ENCODE results near the gene HTRA3.

Gene HTRA3

GRCh38 chr4:8274066-8274652 lies 4.6 kb downstream of the HTRA3 start:
- TF ChIP-seq, protein P1, sequence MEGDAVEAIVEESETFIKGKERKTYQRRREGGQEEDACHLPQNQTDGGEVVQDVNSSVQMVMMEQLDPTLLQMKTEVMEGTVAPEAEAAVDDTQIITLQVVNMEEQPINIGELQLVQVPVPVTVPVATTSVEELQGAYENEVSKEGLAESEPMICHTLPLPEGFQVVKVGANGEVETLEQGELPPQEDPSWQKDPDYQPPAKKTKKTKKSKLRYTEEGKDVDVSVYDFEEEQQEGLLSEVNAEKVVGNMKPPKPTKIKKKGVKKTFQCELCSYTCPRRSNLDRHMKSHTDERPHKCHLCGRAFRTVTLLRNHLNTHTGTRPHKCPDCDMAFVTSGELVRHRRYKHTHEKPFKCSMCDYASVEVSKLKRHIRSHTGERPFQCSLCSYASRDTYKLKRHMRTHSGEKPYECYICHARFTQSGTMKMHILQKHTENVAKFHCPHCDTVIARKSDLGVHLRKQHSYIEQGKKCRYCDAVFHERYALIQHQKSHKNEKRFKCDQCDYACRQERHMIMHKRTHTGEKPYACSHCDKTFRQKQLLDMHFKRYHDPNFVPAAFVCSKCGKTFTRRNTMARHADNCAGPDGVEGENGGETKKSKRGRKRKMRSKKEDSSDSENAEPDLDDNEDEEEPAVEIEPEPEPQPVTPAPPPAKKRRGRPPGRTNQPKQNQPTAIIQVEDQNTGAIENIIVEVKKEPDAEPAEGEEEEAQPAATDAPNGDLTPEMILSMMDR (IDR thresholded peaks at IDR 0.05; ENCODE audit: insufficient read depth, low read length): no peak
- TF ChIP-seq GABPA (IDR thresholded peaks at IDR 0.05; ENCODE audit: low read depth): no peak
- no peak for TF ChIP-seq SPI1 (IDR thresholded peaks at IDR 0.05; ENCODE audit: borderline replicate concordance, low read depth)
- TF ChIP-seq POLR2AphosphoS5 (IDR thresholded peaks at IDR 0.05; ENCODE audit: low read depth): no peak
- TF ChIP-seq REST (IDR thresholded peaks at IDR 0.05; ENCODE audit: insufficient replicate concordance, low read depth): no peak
- Histone ChIP-seq H3K27ac (replicated peaks) (no peak overlapping the region), H3K4me3 (replicated peaks; ENCODE audit: insufficient read depth, low read length) (no peak overlapping the region), H3K27me3 (ENCODE audit: insufficient read depth, poor library complexity, severe bottlenecking) (peaks cover 8% of the 10 kb centered on the region)
- DNase-seq (ENCODE audit: low read depth in 1 of 2, low spot score in 1 of 2): no peak

DNA sequence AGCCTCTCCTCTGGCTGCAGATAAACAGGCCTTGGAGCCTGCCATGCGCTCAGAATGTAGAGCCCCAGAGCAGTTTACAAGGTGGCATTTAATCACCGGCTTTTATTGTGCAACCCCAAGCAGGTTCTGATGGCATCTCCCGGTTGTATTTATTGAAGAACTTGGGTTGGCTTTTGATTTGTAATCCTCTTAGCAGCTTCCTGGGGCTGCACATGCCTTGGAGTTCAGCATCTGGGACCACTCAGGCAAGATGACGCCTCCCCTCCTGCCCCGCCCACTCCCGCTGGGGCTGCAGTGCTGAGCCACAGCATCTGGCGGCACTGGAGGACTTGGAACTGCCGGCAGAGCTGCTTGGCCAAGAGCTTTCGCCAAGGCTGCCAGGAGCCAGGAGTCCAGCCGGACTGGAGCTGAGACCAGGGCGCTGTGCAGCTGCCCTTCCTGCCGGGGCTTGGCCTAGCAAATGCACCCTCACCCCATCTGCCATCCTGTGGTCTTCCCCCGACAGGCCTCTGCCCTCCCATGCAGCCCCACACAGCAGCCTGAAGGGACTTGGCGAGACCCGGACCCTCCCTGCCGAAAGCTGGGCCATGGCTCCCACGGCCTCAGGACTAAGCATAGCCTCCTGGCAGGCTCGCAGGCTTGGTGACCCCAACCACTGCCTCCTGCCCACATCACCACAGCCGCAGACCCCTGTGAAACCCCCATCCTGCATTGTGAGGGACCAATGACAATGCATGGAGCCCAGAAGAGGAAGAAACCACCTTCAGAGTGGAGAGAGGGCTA lies 5.4 kb downstream of the HTRA3 start:
- TF ChIP-seq, protein P1 (IDR thresholded peaks at IDR 0.05; ENCODE audit: insufficient read depth, low read length): no peak
- TF ChIP-seq POLR2AphosphoS5 (IDR thresholded peaks at IDR 0.05; ENCODE audit: low read depth) (no peak), REST (IDR thresholded peaks at IDR 0.05; ENCODE audit: insufficient replicate concordance, low read depth) (no peak), GABPA (IDR thresholded peaks at IDR 0.05; ENCODE audit: low read depth) (no peak), SPI1 (IDR thresholded peaks at IDR 0.05; ENCODE audit: borderline replicate concordance, low read depth) (no peak)
- Histone ChIP-seq H3K27ac (replicated peaks) (no peak overlapping the region), H3K4me3 (replicated peaks; ENCODE audit: insufficient read depth, low read length) (no peak overlapping the region)

DNA sequence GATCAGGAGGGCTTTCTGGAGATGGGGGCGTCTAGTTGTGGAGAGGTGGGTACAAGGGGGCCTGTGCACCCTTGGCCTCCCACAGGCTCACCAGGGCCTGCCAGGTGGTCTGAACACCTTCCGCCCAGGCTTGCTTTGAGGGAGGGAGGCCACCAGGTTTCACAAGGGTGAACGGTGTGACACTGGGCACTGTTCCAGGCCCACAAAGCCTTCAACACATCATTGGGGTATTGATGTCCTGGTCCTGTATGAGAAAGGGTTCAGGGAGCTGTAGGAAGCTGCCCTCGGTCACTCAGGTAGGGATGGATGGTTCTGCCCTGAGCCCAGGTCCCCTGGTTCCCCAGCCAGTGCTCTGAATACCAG lies 6.0 kb downstream of the HTRA3 start:
- peaks cover 5% of the 10 kb centered on the region for H3K27me3 ChIP-seq (ENCODE audit: insufficient read depth, poor library complexity, severe bottlenecking)
- no peak for DNase-seq (ENCODE audit: low read depth in 1 of 2, low spot score in 1 of 2)
- TF ChIP-seq POLR2AphosphoS5 (IDR thresholded peaks at IDR 0.05; ENCODE audit: low read depth) (no peak), GABPA (IDR thresholded peaks at IDR 0.05; ENCODE audit: low read depth) (no peak), SPI1 (IDR thresholded peaks at IDR 0.05; ENCODE audit: borderline replicate concordance, low read depth) (no peak), REST (IDR thresholded peaks at IDR 0.05; ENCODE audit: insufficient replicate concordance, low read depth) (no peak)
- TF ChIP-seq, protein P1 (IDR thresholded peaks at IDR 0.05; ENCODE audit: insufficient read depth, low read length): no peak
- H3K27ac ChIP-seq (replicated peaks): no peak overlapping the region
- H3K4me3 ChIP-seq (replicated peaks; ENCODE audit: insufficient read depth, low read length): no peak overlapping the region

More for the DNA sequence above, 5.4 kb downstream of the HTRA3 start:
- DNase-seq (ENCODE audit: low read depth in 1 of 2, low spot score in 1 of 2): no peak
- H3K27me3 ChIP-seq (ENCODE audit: insufficient read depth, poor library complexity, severe bottlenecking): peaks cover 5% of the 10 kb centered on the region
